ENCODE measurements around the gene TUNAR.

DNA sequence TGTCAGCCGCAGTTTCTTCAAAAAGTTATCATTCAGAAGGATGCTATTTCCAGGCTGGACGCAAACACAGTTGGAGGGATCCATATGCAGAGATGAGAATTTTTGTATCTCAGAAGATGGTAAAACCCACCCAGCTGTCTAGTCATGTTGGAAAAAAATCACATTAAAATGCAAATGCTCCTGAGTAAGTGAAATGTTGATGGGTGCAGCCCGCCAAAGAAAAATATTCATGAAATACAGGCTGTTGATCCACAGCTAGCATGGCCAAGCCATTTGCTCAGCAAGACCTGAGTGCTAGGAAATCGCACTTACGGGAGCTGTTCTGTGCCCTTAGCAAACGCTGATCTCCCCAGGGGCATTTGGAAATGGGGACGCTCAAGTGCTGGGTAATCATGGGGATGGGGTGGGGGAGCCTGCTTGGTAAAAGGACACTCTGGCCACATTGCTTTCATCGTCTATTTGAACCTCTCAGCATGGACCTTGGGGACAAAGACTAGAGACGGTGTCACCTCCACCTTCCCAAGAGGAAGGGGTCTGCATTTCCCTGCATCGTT, 25.7 kb downstream of the TUNAR start:
- TF ChIP-seq, protein P1, sequence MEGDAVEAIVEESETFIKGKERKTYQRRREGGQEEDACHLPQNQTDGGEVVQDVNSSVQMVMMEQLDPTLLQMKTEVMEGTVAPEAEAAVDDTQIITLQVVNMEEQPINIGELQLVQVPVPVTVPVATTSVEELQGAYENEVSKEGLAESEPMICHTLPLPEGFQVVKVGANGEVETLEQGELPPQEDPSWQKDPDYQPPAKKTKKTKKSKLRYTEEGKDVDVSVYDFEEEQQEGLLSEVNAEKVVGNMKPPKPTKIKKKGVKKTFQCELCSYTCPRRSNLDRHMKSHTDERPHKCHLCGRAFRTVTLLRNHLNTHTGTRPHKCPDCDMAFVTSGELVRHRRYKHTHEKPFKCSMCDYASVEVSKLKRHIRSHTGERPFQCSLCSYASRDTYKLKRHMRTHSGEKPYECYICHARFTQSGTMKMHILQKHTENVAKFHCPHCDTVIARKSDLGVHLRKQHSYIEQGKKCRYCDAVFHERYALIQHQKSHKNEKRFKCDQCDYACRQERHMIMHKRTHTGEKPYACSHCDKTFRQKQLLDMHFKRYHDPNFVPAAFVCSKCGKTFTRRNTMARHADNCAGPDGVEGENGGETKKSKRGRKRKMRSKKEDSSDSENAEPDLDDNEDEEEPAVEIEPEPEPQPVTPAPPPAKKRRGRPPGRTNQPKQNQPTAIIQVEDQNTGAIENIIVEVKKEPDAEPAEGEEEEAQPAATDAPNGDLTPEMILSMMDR (conservative IDR thresholded peaks at IDR 0.05; ENCODE audit: low read length): no peak
- TF ChIP-seq EZH2phosphoT487 (IDR thresholded peaks at IDR 0.05; ENCODE audit: borderline replicate concordance): no peak

Measured in Loucy (cell line).